Neural progenitor cell (in vitro differentiated cells): ENCODE data around the gene POR.

ENCODE experiments used
- CTCF ChIP-seq: fragments of 200-600 bp; sonication (generic); IDR thresholded peaks from 2 replicates; pipeline ENCODE4 v1.5.1; 2017; ENCODE audit warnings: antibody characterized with exemption, mild to moderate bottlenecking
- EZH2 ChIP-seq: fragments of 200-600 bp; sonication (generic); IDR thresholded peaks from 2 replicates; pipeline ENCODE4 v1.6.1; 2017; ENCODE audit warnings: antibody characterized with exemption, mild to moderate bottlenecking, moderate library complexity
- EZH2phosphoT487 ChIP-seq: fragments of 200-600 bp; sonication (generic); IDR thresholded peaks from 2 replicates; pipeline ENCODE4 v1.6.1; 2017; ENCODE audit warnings: antibody characterized with exemption

DNA sequence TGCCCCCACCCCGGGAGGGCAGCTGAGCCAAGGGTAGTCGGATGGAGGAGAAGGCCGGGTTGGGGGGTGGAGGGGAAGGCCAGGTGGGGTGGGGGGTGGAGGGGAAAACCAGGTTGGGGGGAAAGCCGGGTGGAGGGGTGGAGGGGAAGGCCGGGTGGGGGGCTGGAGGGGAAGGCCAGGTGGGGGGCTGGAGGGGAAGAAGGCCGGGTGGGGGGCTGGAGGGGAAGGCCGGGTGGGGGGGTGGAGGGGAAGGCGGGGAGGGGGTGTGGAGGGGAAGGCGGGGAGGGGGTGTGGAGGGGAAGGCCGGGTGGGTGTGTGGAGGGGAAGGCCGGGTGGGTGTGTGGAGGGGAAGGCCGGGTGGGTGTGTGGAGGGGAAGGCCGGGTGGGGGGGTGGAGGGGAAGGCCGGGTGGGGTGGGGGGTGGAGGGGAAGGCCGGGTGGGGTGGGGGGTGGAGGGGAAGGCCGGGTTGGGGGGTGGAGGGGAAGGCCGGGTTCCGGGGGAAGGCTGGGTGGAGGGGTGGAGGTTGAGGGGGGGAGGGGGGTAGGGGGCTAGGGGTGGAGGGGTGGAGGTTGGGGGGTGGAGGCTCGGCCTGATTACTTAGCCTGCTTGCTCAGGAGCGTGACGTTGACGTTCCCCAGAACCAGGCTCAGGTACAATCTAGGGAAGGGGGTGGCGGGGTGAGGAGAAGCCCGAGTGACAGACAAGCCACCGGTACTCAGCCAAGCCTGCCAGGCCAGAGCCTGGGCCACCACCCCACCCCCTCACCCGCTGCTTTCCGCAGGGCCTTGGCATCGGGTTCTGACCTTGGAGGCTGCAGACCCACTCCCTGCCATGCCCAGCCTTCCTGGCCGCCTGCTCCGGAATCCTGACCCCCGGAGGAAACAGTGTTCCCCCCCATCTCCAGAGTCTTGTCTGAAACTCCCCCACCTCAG, 73.9 kb downstream of the POR start:
- TF ChIP-seq CTCF, result no peak
- TF ChIP-seq EZH2, result no peak
- no peak for TF ChIP-seq EZH2phosphoT487
